Neuronal stem cell (in vitro differentiated cells): ENCODE results near the gene DIAPH2.

ENCODE experiments used
- DNase-seq: peaks from one replicate; pipeline ENCODE4 v3.0.0-alpha.2; 2013; ENCODE audit warnings: low spot score
- H2AFZ ChIP-seq: one replicate; pipeline ENCODE4 v1.6.1; 2013; ENCODE audit warnings: mild to moderate bottlenecking, low read length, inconsistent platforms
- H2AK5ac ChIP-seq: 2 replicates; pipeline ENCODE4 v1.6.1; 2013; ENCODE audit warnings: low read depth, mild to moderate bottlenecking, inconsistent platforms, low read length, moderate library complexity, mixed read lengths
- H2BK120ac ChIP-seq: 2 replicates; pipeline ENCODE4 v1.6.1; 2013; ENCODE audit warnings: low read depth, mild to moderate bottlenecking, inconsistent platforms, low read length, moderate library complexity, mixed read lengths
- H2BK12ac ChIP-seq: one replicate; pipeline ENCODE4 v1.6.1; 2013; ENCODE audit warnings: low read length, inconsistent platforms
- H2BK15ac ChIP-seq: 2 replicates; pipeline ENCODE4 v1.6.1; 2013; ENCODE audit warnings: mild to moderate bottlenecking, low read length, inconsistent platforms, mixed read lengths
- H2BK5ac ChIP-seq: one replicate; pipeline ENCODE4 v1.6.1; 2013; ENCODE audit warnings: inconsistent platforms, mild to moderate bottlenecking, low read length, moderate library complexity
- H3K14ac ChIP-seq: one replicate; pipeline ENCODE4 v1.6.1; 2013; ENCODE audit warnings: low read length, inconsistent platforms
- H3K18ac ChIP-seq: 2 replicates; pipeline ENCODE4 v1.6.1; 2013; ENCODE audit warnings: low read length, inconsistent platforms
- H3K23ac ChIP-seq: 2 replicates; pipeline ENCODE4 v1.6.1; 2013; ENCODE audit warnings: low read depth, mild to moderate bottlenecking, mixed read lengths, low read length, inconsistent platforms; ENCODE audit not compliant: poor library complexity
- H3K27ac ChIP-seq: replicated peaks from 3 replicates; pipeline ENCODE4 v1.5.1; 2013; ENCODE audit warnings: low read length, inconsistent platforms
- H3K27me3 ChIP-seq, 3 experiments: 2 replicates each; pipeline ENCODE4 v1.6.1; 2013; ENCODE audit warnings: low read length in 3 of 3, mild to moderate bottlenecking in 2 of 3, inconsistent platforms in 1 of 3, low read depth in 1 of 3, mixed read lengths in 1 of 3, moderate library complexity in 1 of 3; ENCODE audit not compliant: control insufficient read depth in 3 of 3, insufficient read depth in 3 of 3
- H3K36me3 ChIP-seq, 2 donors: replicated peaks in 1 of 2; 2 replicates each; pipeline ENCODE4 v1.6.1; 2013; ENCODE audit warnings: low read length in 2 of 2; ENCODE audit not compliant: control insufficient read depth in 2 of 2, insufficient read depth in 2 of 2
- H3K4ac ChIP-seq: 2 replicates; pipeline ENCODE4 v1.6.1; 2013; ENCODE audit warnings: inconsistent platforms, mild to moderate bottlenecking, low read length, moderate library complexity
- H3K4me1 ChIP-seq, 2 donors: 1 replicate in 1 of 2; 2 replicates in 1 of 2; pipeline ENCODE4 v1.6.1; 2013; ENCODE audit warnings: low read length in 2 of 2, low read depth in 1 of 2; ENCODE audit not compliant: control insufficient read depth in 2 of 2, insufficient read depth in 1 of 2
- H3K4me2 ChIP-seq: one replicate; pipeline ENCODE4 v1.6.1; 2013; ENCODE audit warnings: mild to moderate bottlenecking, low read length, inconsistent platforms; ENCODE audit not compliant: insufficient read depth, poor library complexity, severe bottlenecking
- H3K4me3 ChIP-seq, 2 donors: 2 replicates each; pipeline ENCODE4 v1.5.1; 2013; ENCODE audit warnings: low read length in 2 of 2, mild to moderate bottlenecking in 2 of 2, inconsistent platforms in 1 of 2, moderate library complexity in 1 of 2
- H3K79me1 ChIP-seq: one replicate; pipeline ENCODE4 v1.6.1; 2013; ENCODE audit warnings: low read depth, mild to moderate bottlenecking, inconsistent platforms, low read length, moderate library complexity
- H3K9ac ChIP-seq: one replicate; pipeline ENCODE4 v1.6.1; 2013; ENCODE audit warnings: mild to moderate bottlenecking, low read depth, low read length, inconsistent platforms; ENCODE audit not compliant: poor library complexity
- H3K9me3 ChIP-seq, 2 donors: replicated peaks in 1 of 2; 2 replicates each; pipeline versions ENCODE3 to v1.6.1; 2013; ENCODE audit warnings: low read length in 2 of 2, mild to moderate bottlenecking in 2 of 2, inconsistent platforms in 1 of 2, low read depth in 1 of 2, mixed read lengths in 1 of 2, moderate library complexity in 1 of 2; ENCODE audit not compliant: control insufficient read depth in 2 of 2, insufficient read depth in 1 of 2
- H4K8ac ChIP-seq: one replicate; pipeline ENCODE4 v1.6.1; 2013; ENCODE audit warnings: low read depth, mild to moderate bottlenecking, inconsistent platforms, low read length, moderate library complexity
- H4K91ac ChIP-seq: one replicate; pipeline ENCODE4 v1.6.1; 2013; ENCODE audit warnings: low read length, low read depth, mild to moderate bottlenecking, inconsistent platforms; ENCODE audit not compliant: poor library complexity
- WGBS, 2 donors: extraction: QIAGEN DNeasy Blood & Tissue Kit; methylation state at CpG; one replicate each; pipeline ENCODE4 v1.1.7; 2013; ENCODE audit warnings: missing lambda C conversion rate in 2 of 2, mixed read lengths in 1 of 2; ENCODE audit not compliant: insufficient read length in 2 of 2, insufficient replicate concordance in 1 of 2; ENCODE audit errors: extremely low coverage in 2 of 2; 5-methylcytosine and 5-hydroxymethylcytosine counted together

DIAPH2 gene

DNA sequence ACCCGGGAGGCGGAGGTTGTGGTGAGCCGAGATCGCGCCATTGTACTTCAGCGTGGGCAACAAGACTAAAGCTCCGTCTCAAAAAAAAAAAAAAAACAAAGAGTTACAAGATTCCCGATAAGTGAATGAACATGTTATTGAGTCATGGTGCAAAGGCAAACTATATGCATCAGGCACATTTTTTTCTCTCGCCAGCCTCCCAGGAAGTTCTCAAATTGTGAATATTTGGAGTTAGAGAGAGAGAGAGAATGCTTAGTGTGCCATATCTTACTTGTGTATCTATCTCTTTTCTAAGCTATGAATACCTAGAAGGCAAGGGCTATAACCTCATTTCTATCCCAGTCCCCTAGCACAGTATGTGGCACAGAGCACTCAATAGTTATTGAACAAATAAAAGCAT, 599.9 kb downstream of the DIAPH2 start:
- H2BK120ac ChIP-seq = no peak overlapping the region
- WGBS, 2 donors = no CpG with 5 or more reads among the region's 9 CpGs
- no peaks in the 10 kb centered on the region for H3K4me1 ChIP-seq
- H4K8ac ChIP-seq = no peak overlapping the region
- H3K23ac ChIP-seq = no peak overlapping the region
- H3K9me3 ChIP-seq = no peaks in the 10 kb centered on the region
- no peak overlapping the region for H2BK12ac ChIP-seq
- no peak overlapping the region for H3K4me2 ChIP-seq
- no peak overlapping the region for H3K4me3 ChIP-seq
- H3K27me3 ChIP-seq = no peaks in the 10 kb centered on the region
- H2AK5ac ChIP-seq = no peak overlapping the region
- no peak overlapping the region for H3K4ac ChIP-seq
- no peaks in the 10 kb centered on the region for H3K36me3 ChIP-seq
- no peak overlapping the region for H3K27ac ChIP-seq
- no peak overlapping the region for H2BK15ac ChIP-seq
- H3K79me1 ChIP-seq = no peaks in the 10 kb centered on the region
- no peak for DNase-seq
- H2BK5ac ChIP-seq = no peak overlapping the region
- no peak overlapping the region for H3K9ac ChIP-seq
- H2AFZ ChIP-seq = no peak overlapping the region
- H4K91ac ChIP-seq = no peak overlapping the region
- H3K18ac ChIP-seq = no peak overlapping the region
- H3K14ac ChIP-seq = no peak overlapping the region

DNA sequence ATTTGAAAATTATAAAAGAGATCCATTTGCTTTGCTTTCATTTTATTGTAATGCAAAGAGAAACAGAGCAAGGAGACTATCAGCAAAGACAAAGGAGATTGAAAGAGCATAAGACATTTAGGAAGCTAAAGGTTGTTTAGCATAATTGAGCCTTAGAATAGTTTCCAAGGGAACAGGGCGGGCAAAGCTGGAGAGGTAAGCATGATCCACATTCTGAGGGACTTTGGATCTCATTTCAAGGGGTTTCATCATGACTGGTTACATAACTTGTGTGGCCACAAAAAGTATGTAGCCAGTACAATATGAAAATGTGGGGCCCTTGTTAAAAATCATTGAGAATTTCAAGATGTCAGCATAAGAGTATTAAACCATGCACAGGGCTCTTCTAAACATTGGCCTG, 605.6 kb downstream of the DIAPH2 start:
- Histone ChIP-seq H2BK120ac (no peak overlapping the region), H2BK5ac (no peak overlapping the region), H3K23ac (no peak overlapping the region), H3K27ac (no peak overlapping the region), H3K4me3 (no peak overlapping the region), H3K18ac (no peak overlapping the region), H3K36me3 (no peaks in the 10 kb centered on the region), H3K4me2 (no peak overlapping the region), H3K14ac (no peak overlapping the region), H3K4ac (no peak overlapping the region), H3K9ac (no peak overlapping the region), H2AK5ac (no peak overlapping the region), H3K79me1 (no peaks in the 10 kb centered on the region), H3K9me3 (no peaks in the 10 kb centered on the region), H2BK12ac (no peak overlapping the region), H3K27me3 (no peaks in the 10 kb centered on the region), H3K4me1 (no peaks in the 10 kb centered on the region), H4K8ac (no peak overlapping the region), H2BK15ac (no peak overlapping the region), H4K91ac (no peak overlapping the region), H2AFZ (peak overlapping the region; percentile 40)
- no peak for DNase-seq
- no CpG with 5 or more reads among the region's 1 CpG for WGBS, 2 donors

DNA sequence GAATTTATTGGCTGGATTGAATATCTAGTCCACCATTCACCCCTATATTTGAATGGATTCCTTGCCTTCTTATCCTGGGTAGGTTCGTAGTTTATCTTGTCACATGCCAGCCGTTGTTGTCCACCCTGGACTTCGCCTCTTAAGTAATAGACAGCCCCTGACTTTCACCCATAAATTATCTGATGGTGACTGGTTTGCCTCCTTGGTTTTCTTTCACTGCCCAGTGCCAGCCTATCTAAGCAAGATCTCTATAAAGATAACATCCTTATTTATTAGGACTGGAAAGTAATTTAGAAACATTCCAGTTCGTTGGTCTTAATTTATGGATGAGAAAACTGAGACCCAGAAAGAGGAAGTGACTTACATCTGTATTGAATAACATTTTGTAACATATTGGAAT, 609.4 kb downstream of the DIAPH2 start:
- no peaks in the 10 kb centered on the region for H3K4me1 ChIP-seq
- H3K4ac ChIP-seq = no peak overlapping the region
- H3K9ac ChIP-seq = no peak overlapping the region
- no peak overlapping the region for H2BK120ac ChIP-seq
- no peak overlapping the region for H2AK5ac ChIP-seq
- H3K27ac ChIP-seq = no peak overlapping the region
- no peaks in the 10 kb centered on the region for H3K79me1 ChIP-seq
- no peak overlapping the region for H3K4me2 ChIP-seq
- H3K9me3 ChIP-seq = no peaks in the 10 kb centered on the region
- no peaks in the 10 kb centered on the region for H3K36me3 ChIP-seq
- no peak overlapping the region for H2BK12ac ChIP-seq
- no peak overlapping the region for H3K23ac ChIP-seq
- no peak overlapping the region for H2AFZ ChIP-seq
- H4K8ac ChIP-seq = no peak overlapping the region
- H4K91ac ChIP-seq = no peak overlapping the region
- H3K18ac ChIP-seq = no peak overlapping the region
- no peak overlapping the region for H3K14ac ChIP-seq
- H2BK5ac ChIP-seq = no peak overlapping the region
- no peaks in the 10 kb centered on the region for H3K27me3 ChIP-seq
- no peak for DNase-seq
- no CpG with 5 or more reads among the region's 4 CpGs for WGBS, 2 donors
- H2BK15ac ChIP-seq = no peak overlapping the region
- H3K4me3 ChIP-seq = no peak overlapping the region

DNA sequence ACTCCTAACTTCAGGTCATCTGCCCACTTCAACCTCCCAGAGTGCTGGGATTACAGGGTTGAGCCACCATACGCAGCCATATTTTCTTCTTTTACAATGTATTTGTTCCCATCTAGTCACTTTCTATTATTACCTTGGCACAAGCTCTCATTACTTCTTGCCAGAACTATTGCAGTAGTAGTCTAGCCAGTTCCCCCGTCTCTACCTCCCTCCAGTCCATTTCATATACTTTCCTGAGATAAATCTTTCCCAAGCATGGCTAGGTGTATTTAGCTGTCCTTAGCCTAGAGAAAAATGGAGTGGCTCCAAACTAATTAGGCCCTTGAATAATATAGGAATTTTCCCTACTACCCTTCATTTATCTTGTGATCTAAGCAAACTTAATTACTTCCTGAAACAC, 611.3 kb downstream of the DIAPH2 start:
- no peaks in the 10 kb centered on the region for H3K9me3 ChIP-seq
- no peaks in the 10 kb centered on the region for H3K36me3 ChIP-seq
- H4K8ac ChIP-seq = no peak overlapping the region
- H2AFZ ChIP-seq = no peak overlapping the region
- H2BK120ac ChIP-seq = no peak overlapping the region
- H3K4me2 ChIP-seq = no peak overlapping the region
- no peak overlapping the region for H3K14ac ChIP-seq
- H3K27me3 ChIP-seq = no peaks in the 10 kb centered on the region
- no peak overlapping the region for H3K18ac ChIP-seq
- no CpG with 5 or more reads among the region's 2 CpGs for WGBS, 2 donors
- H3K27ac ChIP-seq = no peak overlapping the region
- no peak overlapping the region for H4K91ac ChIP-seq
- H2BK12ac ChIP-seq = no peak overlapping the region
- H3K23ac ChIP-seq = no peak overlapping the region
- H2AK5ac ChIP-seq = no peak overlapping the region
- no peak overlapping the region for H3K4ac ChIP-seq
- no peak overlapping the region for H2BK15ac ChIP-seq
- no peaks in the 10 kb centered on the region for H3K79me1 ChIP-seq
- no peak overlapping the region for H3K4me3 ChIP-seq
- no peak for DNase-seq
- no peak overlapping the region for H2BK5ac ChIP-seq
- H3K4me1 ChIP-seq = no peaks in the 10 kb centered on the region
- no peak overlapping the region for H3K9ac ChIP-seq
